Lower leg skin (tissue), 4 donors: ENCODE measurements around the gene ZEB2. TPM values are rescaled to one million over a fixed set of nuclear protein-coding genes. Genes with fewer than 3 reads are reported as not detected.

Source experiments
- DNase-seq, 2 donors: peaks; one replicate each; pipeline ENCODE4 v3.0.0-alpha.2; 2019; ENCODE audit warnings: low spot score in 2 of 2
- H3K4me3 ChIP-seq: fragments of 200-600 bp; sonication (generic); 2 replicates; pipeline ENCODE4 v1.5.1; 2017; ENCODE audit warnings: mild to moderate bottlenecking, low read depth; ENCODE audit not compliant: poor library complexity, severe bottlenecking
- POLR2A ChIP-seq, 2 donors: fragments of 450-650 bp; IDR thresholded peaks; one replicate each; pipeline ENCODE4 v1.6.1; 2016 to 2017; ENCODE audit warnings: antibody characterized with exemption in 2 of 2, mild to moderate bottlenecking in 1 of 2, moderate library complexity in 1 of 2
- WGBS, 2 donors: methylation state at CpG; one replicate each; pipeline ENCODE4 v1.1.5; 2018; 5-methylcytosine and 5-hydroxymethylcytosine counted together
- intact Hi-C: fragments of 100-400 bp; cut with DNase I; formaldehyde crosslinking; loops from one replicate; pipeline ENCODE4 v1.15.0; 2023; ENCODE audit warnings: low total_unique reads
- total RNA-seq, 4 donors: library from RNA; depleted of rRNA; stranded (reverse); fragments of >200 nt; gene quantifications; one replicate each; pipeline ENCODE4 v1.1.0, GENCODE V29; 2016
- TF ChIP-seq, protein P1 (sequence below), 3 donors: fragments of 450-650 bp; IDR thresholded peaks; one replicate each; pipeline ENCODE4 v1.5.1; 2016; ENCODE audit warnings: antibody characterized with exemption in 3 of 3, mild to moderate bottlenecking in 3 of 3, moderate library complexity in 2 of 3

Gene ZEB2
- total RNA-seq, 4 donors from 2014 or later, result 13.8 to 38.8 (median 30.3) TPM

DNA sequence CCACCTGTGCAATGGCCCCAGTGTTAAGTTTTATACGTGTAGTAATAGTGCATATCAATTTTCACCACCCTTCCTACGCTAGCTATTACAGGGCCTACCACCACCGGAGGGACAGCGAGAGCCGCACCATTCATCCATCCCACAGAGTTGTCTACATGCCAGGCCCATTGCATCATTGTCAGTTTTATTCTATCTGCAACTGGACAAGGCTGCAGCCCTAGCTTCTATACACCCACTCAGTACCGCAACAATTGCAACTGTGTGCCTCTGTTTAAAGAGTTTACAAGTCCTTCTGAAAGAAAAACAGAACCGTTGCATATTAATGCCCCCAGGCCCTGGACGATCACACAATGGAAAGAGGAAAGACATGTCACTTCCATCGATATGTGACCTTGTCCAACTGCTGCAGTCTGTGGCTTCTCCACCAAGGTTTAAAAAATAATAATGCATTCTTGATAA is 58.6 kb downstream of the ZEB2 start:
- intact Hi-C loops, result no loop called here
- WGBS, 2 donors, result 66 to 74% methylated on average over 9 of the region's 9 CpGs
- no peak for TF ChIP-seq POLR2A (IDR thresholded peaks at IDR 0.05)
- TF ChIP-seq, protein P1, sequence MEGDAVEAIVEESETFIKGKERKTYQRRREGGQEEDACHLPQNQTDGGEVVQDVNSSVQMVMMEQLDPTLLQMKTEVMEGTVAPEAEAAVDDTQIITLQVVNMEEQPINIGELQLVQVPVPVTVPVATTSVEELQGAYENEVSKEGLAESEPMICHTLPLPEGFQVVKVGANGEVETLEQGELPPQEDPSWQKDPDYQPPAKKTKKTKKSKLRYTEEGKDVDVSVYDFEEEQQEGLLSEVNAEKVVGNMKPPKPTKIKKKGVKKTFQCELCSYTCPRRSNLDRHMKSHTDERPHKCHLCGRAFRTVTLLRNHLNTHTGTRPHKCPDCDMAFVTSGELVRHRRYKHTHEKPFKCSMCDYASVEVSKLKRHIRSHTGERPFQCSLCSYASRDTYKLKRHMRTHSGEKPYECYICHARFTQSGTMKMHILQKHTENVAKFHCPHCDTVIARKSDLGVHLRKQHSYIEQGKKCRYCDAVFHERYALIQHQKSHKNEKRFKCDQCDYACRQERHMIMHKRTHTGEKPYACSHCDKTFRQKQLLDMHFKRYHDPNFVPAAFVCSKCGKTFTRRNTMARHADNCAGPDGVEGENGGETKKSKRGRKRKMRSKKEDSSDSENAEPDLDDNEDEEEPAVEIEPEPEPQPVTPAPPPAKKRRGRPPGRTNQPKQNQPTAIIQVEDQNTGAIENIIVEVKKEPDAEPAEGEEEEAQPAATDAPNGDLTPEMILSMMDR (IDR thresholded peaks at IDR 0.05), result no peak
- no peak for DNase-seq
- no peak overlapping the region for H3K4me3 ChIP-seq

DNA sequence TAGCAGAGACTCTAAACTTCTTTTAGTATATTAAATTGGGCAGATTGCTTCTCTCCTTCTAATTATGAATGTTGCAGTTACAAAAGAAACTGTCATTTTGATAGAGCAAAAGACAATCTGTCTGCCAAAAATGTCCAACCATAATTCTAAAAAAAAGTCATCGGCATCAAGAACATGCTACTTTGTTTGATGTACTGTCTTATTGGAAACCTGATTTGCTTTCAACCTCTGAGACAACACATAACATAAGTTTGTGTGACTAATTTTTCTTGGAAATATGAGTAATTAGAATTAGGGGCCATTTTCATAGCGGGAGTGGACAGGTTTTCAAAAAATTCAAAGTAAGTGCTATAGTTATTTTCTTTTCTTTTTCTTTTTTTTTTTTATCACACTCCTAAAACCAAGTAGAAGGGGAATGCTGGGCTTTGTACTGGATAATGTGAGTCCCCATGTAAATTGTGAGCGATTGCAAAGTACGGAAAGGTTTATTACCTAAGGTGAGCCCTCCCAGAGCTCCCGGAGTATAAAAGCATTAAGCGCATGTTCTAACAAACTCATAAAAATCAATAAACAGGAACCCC is 59.1 kb downstream of the ZEB2 start:
- TF ChIP-seq, protein P1 (IDR thresholded peaks at IDR 0.05), result no peak
- no peak for TF ChIP-seq POLR2A (IDR thresholded peaks at IDR 0.05)
- intact Hi-C loops, result no loop called here
- 87 to 89% methylated on average over 6 of the region's 6 CpGs for WGBS, 2 donors
- H3K4me3 ChIP-seq, result no peak overlapping the region
- no peak for DNase-seq

DNA sequence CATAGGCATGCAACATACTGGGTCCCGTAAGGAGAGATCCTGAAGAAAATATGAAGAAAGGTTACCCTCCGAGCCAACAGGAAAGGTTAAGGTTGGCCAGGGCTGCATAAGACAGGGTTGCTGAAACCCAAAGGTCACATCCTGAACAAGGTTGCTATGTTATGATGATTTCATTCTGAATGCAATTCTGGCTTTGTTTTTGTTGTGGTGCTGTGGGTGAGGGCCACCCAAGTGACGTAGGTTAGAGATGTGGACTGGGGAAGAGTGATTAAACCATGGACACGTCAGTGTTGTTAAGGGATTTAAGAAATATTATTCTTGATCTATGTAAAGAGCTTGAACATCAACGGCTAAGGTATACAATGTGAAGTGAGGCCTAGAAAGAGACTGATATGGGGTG is 60.0 kb downstream of the ZEB2 start:
- no peak for DNase-seq
- intact Hi-C loops, result no loop called here
- H3K4me3 ChIP-seq, result no peak overlapping the region
- WGBS, 2 donors, result 62 to 70% methylated on average over 5 of the region's 5 CpGs
- TF ChIP-seq, protein P1 (IDR thresholded peaks at IDR 0.05), result no peak
- no peak for TF ChIP-seq POLR2A (IDR thresholded peaks at IDR 0.05)

DNA sequence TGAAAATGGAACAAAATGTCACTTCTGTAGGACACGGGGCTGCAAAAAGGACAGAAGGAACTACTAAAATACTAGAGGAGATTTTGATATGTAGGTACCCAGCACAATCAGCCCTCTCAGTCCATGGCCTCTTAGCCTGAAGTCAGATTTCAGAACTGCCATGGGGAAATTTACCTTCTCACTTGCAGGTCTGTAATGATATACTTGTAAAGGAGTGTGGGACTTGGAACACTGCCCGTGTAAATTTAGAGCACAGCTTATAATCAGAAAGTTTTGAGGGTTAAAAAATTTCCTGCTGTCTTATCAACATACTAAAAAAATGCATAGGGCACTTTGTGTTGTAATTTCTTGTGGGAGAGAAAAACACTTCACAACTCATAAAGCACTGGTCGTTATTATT is 60.6 kb downstream of the ZEB2 start:
- 50 to 54% methylated on average over 3 of the region's 3 CpGs for WGBS, 2 donors
- intact Hi-C loops, result no loop called here
- DNase-seq, result no peak
- TF ChIP-seq, protein P1 (IDR thresholded peaks at IDR 0.05), result no peak
- TF ChIP-seq POLR2A (IDR thresholded peaks at IDR 0.05), result no peak
- no peak overlapping the region for H3K4me3 ChIP-seq

DNA sequence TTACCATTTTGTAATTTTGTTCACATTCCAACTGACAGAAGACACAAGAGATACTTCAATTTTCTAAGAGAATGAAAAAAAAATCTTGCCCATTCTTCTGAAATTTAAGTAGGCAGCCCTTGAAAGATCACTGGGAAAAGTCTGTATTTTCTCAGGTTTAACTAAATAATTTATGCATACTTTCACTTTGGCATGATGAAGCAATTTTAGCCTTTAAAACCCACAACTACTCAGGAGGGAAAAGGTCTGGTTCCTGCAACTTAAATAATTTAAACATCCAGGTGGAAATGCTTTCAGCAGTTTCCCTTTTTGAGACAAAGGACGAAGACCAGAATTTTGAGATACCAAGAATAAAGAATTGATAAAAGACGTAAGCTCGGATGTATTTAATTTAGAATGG is 61.4 kb downstream of the ZEB2 start:
- no peak for TF ChIP-seq POLR2A (IDR thresholded peaks at IDR 0.05)
- TF ChIP-seq, protein P1 (IDR thresholded peaks at IDR 0.05), result no peak
- DNase-seq, result no peak
- WGBS, 2 donors, result 69 to 77% methylated on average over 3 of the region's 3 CpGs
- intact Hi-C loops, result no loop called here
- H3K4me3 ChIP-seq, result no peak overlapping the region

DNA sequence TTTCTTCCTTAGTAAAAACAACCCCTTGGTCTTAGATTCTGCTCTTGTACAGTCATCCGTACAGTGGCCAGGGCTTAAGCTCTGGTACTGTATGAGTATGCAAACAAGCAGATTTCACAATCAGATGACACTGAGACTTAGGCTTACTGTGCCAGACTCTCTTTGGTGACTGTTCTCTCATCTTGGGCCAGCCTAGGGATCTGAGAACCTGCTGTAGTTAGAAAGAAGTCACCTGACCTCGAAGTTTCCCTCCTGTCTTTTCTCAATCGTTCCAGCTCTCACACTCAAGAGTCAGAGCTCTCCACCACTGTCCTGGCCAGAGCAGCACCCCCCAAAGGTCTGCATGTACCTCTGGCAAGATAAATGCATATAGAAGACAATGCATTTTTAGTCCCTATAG is 63.2 kb downstream of the ZEB2 start:
- intact Hi-C loops, result no loop called here
- DNase-seq, result peak in 1 of 2 donors; percentile 65
- no peak for TF ChIP-seq POLR2A (IDR thresholded peaks at IDR 0.05)
- TF ChIP-seq, protein P1 (IDR thresholded peaks at IDR 0.05), result no peak
- H3K4me3 ChIP-seq, result no peak overlapping the region
- 30 to 42% methylated on average over 3 of the region's 3 CpGs for WGBS, 2 donors
